ENCODE results near the gene DRP2. TPM values are rescaled to one million over a fixed set of nuclear protein-coding genes. Genes with fewer than 3 reads are reported as not detected.
A peak's percentile ranks its signal among the peaks of the same experiment; 100 is the strongest.

The DRP2 gene
- total RNA-seq, 4 donors from 2014 or later: 0.09 to 0.19 TPM; not detected in 2

- Histone ChIP-seq H3K36me3 (no peaks in the 10 kb centered on the region), H3K9me3 (no peaks in the 10 kb centered on the region), H3K4me1 (no peaks in the 10 kb centered on the region), H3K4me3 (no peak overlapping the region), H3K27ac (no peak overlapping the region), H3K27me3 (no peaks in the 10 kb centered on the region)
- TF ChIP-seq POLR2A (IDR thresholded peaks at IDR 0.05) (no peak), CTCF (IDR thresholded peaks at IDR 0.05) (no peak)
- 44 to 88% methylated on average over 3 to 4 of the region's 4 CpGs for WGBS, 2 donors
- no peak for DNase-seq
- intact Hi-C loops (cut with DNase I): no loop called here
Observed at GRCh38 chrX:101208152-101208905, 11.3 kb upstream of the DRP2 start.

- Histone ChIP-seq H3K4me1 (no peaks in the 10 kb centered on the region), H3K36me3 (no peaks in the 10 kb centered on the region), H3K9me3 (no peaks in the 10 kb centered on the region), H3K27ac (no peak overlapping the region), H3K27me3 (no peaks in the 10 kb centered on the region), H3K4me3 (no peak overlapping the region)
- no peak for DNase-seq
- intact Hi-C loops (cut with DNase I): no loop called here
- 29% methylated on average over 1 of the region's 1 CpG; no CpG with 5 or more reads in 1 of the 2 donors for WGBS, 2 donors
- TF ChIP-seq POLR2A (IDR thresholded peaks at IDR 0.05) (no peak), CTCF (IDR thresholded peaks at IDR 0.05) (no peak)
Observed at GRCh38 chrX:101210630-101211029, 9.0 kb upstream of the DRP2 start.

GRCh38 chrX:101217689-101218088, 1.9 kb upstream of the DRP2 start:
- H3K4me1 ChIP-seq: no peaks in the 10 kb centered on the region
- TF ChIP-seq CTCF (IDR thresholded peaks at IDR 0.05): no peak
- no peak for TF ChIP-seq POLR2A (IDR thresholded peaks at IDR 0.05)
- no peak for DNase-seq
- no peaks in the 10 kb centered on the region for H3K36me3 ChIP-seq
- no peaks in the 10 kb centered on the region for H3K9me3 ChIP-seq
- H3K4me3 ChIP-seq: no peak overlapping the region
- intact Hi-C loops (cut with DNase I): no loop called here
- no peak overlapping the region for H3K27ac ChIP-seq
- H3K27me3 ChIP-seq: no peaks in the 10 kb centered on the region
- 91 to 100% methylated on average over 1 to 4 of the region's 6 CpGs for WGBS, 2 donors

GRCh38 chrX:101219864-101220346, 319 bp downstream of the DRP2 start:
- H3K36me3 ChIP-seq: no peaks in the 10 kb centered on the region
- peak overlapping the region in 1 of 4 donors; percentile 4 for H3K4me3 ChIP-seq
- no peak overlapping the region for H3K27ac ChIP-seq
- H3K4me1 ChIP-seq: no peaks in the 10 kb centered on the region
- no peaks in the 10 kb centered on the region for H3K27me3 ChIP-seq
- no peaks in the 10 kb centered on the region for H3K9me3 ChIP-seq
- no peak for DNase-seq
- 60% methylated on average over 2 to 11 of the region's 12 CpGs for WGBS, 2 donors
- TF ChIP-seq CTCF (IDR thresholded peaks at IDR 0.05) (no peak), POLR2A (IDR thresholded peaks at IDR 0.05) (no peak)
- intact Hi-C loops (cut with DNase I): no loop called here

- intact Hi-C loops (cut with DNase I): no loop called here
- H3K36me3 ChIP-seq: no peaks in the 10 kb centered on the region
- H3K9me3 ChIP-seq: no peaks in the 10 kb centered on the region
- no peak overlapping the region for H3K27ac ChIP-seq
- no peaks in the 10 kb centered on the region for H3K27me3 ChIP-seq
- 31 to 62% methylated on average over 3 to 4 of the region's 4 CpGs for WGBS, 2 donors
- no peaks in the 10 kb centered on the region for H3K4me1 ChIP-seq
- DNase-seq: no peak
- no peak for TF ChIP-seq POLR2A (IDR thresholded peaks at IDR 0.05)
- no peak overlapping the region for H3K4me3 ChIP-seq
Observed at GRCh38 chrX:101220662-101221260, 1.2 kb downstream of the DRP2 start.

Measured in esophagus squamous epithelium (tissue), 5 donors.